ENCODE data around the gene TMEM145.

The TMEM145 gene

GRCh38 chr19:42369433-42370067 lies 56.4 kb downstream of the TMEM145 start:
- DNase-seq (ENCODE audit: low read depth): no peak
- TF ChIP-seq CTCF (IDR thresholded peaks at IDR 0.05; ENCODE audit: low read length, missing control alignments): no peak
- H3K4me3 ChIP-seq (replicated peaks; ENCODE audit: low read depth, low read length): no peak overlapping the region

- TF ChIP-seq CTCF (IDR thresholded peaks at IDR 0.05; ENCODE audit: low read length, missing control alignments): no peak
- H3K4me3 ChIP-seq (replicated peaks; ENCODE audit: low read depth, low read length): no peak overlapping the region
- DNase-seq (ENCODE audit: low read depth): no peak
Measured at GRCh38 chr19:42370068-42370520, 57.0 kb downstream of the TMEM145 start.

- no peak for DNase-seq (ENCODE audit: low read depth)
- no peak for TF ChIP-seq CTCF (IDR thresholded peaks at IDR 0.05; ENCODE audit: low read length, missing control alignments)
- H3K4me3 ChIP-seq (replicated peaks; ENCODE audit: low read depth, low read length): no peak overlapping the region
Measured at GRCh38 chr19:42370626-42371175, 57.6 kb downstream of the TMEM145 start.

Data from fibroblast of pulmonary artery (primary cell).